Neural progenitor cell (in vitro differentiated cells): ENCODE data around the gene VIL1.

Experiments
- CTCF ChIP-seq: fragments of 200-600 bp; sonication (generic); IDR thresholded peaks from 2 replicates; pipeline ENCODE4 v1.5.1; 2017; ENCODE audit warnings: antibody characterized with exemption, mild to moderate bottlenecking
- EZH2 ChIP-seq: fragments of 200-600 bp; sonication (generic); IDR thresholded peaks from 2 replicates; pipeline ENCODE4 v1.6.1; 2017; ENCODE audit warnings: antibody characterized with exemption, mild to moderate bottlenecking, moderate library complexity
- EZH2phosphoT487 ChIP-seq: fragments of 200-600 bp; sonication (generic); IDR thresholded peaks from 2 replicates; pipeline ENCODE4 v1.6.1; 2017; ENCODE audit warnings: antibody characterized with exemption

- TF ChIP-seq CTCF (no peak), EZH2 (no peak), EZH2phosphoT487 (no peak)
Measured at GRCh38 chr2:218418321-218418716, 604 bp upstream of the VIL1 start.
